NT2/D1 (cell line): ENCODE measurements around the gene MRM3.
"Not testable (repeated sequence)": the region's sequence is repeated elsewhere in the genome, so short reads cannot be mapped to it uniquely, and the experiment has no call there.

Experiments
- DNase-seq: peaks from one replicate; pipeline ENCODE4 v3.0.0-alpha.2; 2011; ENCODE audit warnings: low read depth, low spot score
- H3K27me3 ChIP-seq: 2 replicates; pipeline ENCODE4 v1.6.0; 2011; ENCODE audit warnings: mild to moderate bottlenecking; ENCODE audit not compliant: insufficient read length, insufficient read depth
- H3K36me3 ChIP-seq: 2 replicates; pipeline ENCODE4 v1.6.1; 2011; ENCODE audit warnings: mild to moderate bottlenecking, low read length, mixed read lengths; ENCODE audit not compliant: insufficient read depth, insufficient read length
- H3K4me1 ChIP-seq: 2 replicates; pipeline ENCODE4 v1.5.1; 2011; ENCODE audit not compliant: insufficient read depth, insufficient read length
- H3K4me3 ChIP-seq: 2 replicates; pipeline ENCODE4 v1.5.1; 2011; ENCODE audit warnings: low read depth; ENCODE audit not compliant: insufficient read length
- H3K9ac ChIP-seq: 2 replicates; pipeline ENCODE4 v1.6.0; 2011; ENCODE audit warnings: low read depth; ENCODE audit not compliant: insufficient read length
- H3K9me3 ChIP-seq: 2 replicates; pipeline ENCODE4 v1.5.1; 2011; ENCODE audit warnings: mild to moderate bottlenecking, low read length; ENCODE audit not compliant: insufficient read depth
- SUZ12 ChIP-seq: IDR thresholded peaks from 2 replicates; pipeline ENCODE4 v1.6.1; 2011; ENCODE audit not compliant: insufficient read length, insufficient read depth; ENCODE audit errors: extremely low read depth
- YY1 ChIP-seq: IDR thresholded peaks from 2 replicates; pipeline ENCODE4 v1.6.1; 2011; ENCODE audit not compliant: insufficient read length, insufficient read depth
- ZNF274 ChIP-seq: IDR thresholded peaks from 2 replicates; pipeline ENCODE4 v1.6.1; 2011; ENCODE audit warnings: mild to moderate bottlenecking, low read depth, low read length

Gene MRM3

DNA sequence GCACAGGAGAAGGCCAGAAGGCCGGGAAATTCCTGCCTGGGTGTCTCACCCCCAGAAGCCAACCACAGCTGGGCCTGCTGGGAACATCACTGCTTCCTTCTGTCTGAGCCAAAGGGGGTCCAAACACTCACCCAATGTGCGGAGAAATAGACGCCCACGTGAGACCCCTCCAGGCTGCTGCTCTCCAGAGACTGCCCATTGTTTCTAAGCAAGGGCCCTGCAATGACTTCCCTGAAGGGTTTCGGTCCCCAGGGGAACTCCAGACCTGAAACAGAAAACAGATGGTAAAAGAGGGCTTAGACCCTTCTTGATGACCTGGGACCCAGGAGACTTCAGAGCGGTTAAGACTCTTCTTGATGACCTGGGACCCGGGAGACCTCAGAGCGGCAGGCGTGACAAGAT, 41.3 kb downstream of the MRM3 start:
- no peak for TF ChIP-seq ZNF274
- TF ChIP-seq YY1: no peak
- TF ChIP-seq SUZ12: no peak
- Histone ChIP-seq H3K36me3 (peaks cover 55% of the 10 kb centered on the region), H3K27me3 (no peaks in the 10 kb centered on the region), H3K4me1 (peaks cover 6% of the 10 kb centered on the region), H3K9me3 (no peaks in the 10 kb centered on the region), H3K9ac (no peak overlapping the region), H3K4me3 (no peak overlapping the region)
- no peak for DNase-seq

DNA sequence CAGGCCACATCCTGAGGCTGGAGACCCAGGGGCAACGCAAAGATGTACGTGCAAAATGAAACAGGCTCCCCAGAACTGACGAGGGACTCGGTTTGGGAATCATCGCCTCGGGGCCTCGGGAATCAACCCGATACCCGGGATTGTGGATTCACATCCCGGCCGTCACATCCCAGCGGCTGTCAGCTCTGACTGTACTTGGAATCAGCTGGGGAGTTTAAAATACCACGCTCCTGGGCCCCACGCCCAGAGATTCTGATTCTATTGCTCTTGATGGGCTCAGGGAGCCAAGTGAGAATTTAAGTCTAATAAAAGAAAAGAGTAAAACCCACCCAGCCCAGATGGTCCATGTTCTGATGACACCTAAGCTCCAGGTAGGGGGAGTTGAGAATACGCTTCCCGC, 42.2 kb downstream of the MRM3 start:
- Histone ChIP-seq H3K27me3 (no peaks in the 10 kb centered on the region), H3K9me3 (no peaks in the 10 kb centered on the region), H3K4me1 (peaks cover 6% of the 10 kb centered on the region), H3K9ac (no peak overlapping the region), H3K4me3 (no peak overlapping the region), H3K36me3 (peaks cover 51% of the 10 kb centered on the region)
- no peak for TF ChIP-seq ZNF274
- TF ChIP-seq YY1: no peak
- TF ChIP-seq SUZ12: no peak
- DNase-seq: no peak

DNA sequence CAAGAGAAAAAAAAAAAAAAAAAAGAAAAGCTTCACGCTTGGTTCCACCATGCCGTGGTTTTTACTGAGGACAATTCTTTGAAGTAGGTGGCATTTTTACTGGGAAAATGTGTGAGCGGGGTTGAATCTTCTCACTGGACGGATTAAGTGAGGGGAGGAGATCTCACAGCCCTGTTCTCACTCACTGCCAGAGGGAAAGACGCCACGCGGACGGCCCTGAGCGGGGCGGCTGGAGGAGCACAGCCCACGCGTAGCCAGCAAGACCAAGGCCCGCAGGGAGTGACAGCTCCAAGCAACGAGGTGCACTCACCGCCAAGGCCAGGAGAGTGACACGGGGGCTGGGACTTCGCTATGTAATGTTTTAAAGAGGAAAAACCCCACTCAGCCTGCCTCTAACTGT, 43.1 kb downstream of the MRM3 start:
- Histone ChIP-seq H3K27me3 (no peaks in the 10 kb centered on the region), H3K4me1 (peaks cover 6% of the 10 kb centered on the region)

GRCh38 chr17:826778-827177, 44.6 kb downstream of the MRM3 start:
- H3K9me3 ChIP-seq: peaks cover 4% of the 10 kb centered on the region; the same call in 1 of the 2 replicates
- H3K36me3 ChIP-seq: peaks cover 37% of the 10 kb centered on the region
- no peak for DNase-seq
- H3K4me1 ChIP-seq: peaks cover 6% of the 10 kb centered on the region
- no peak overlapping the region for H3K9ac ChIP-seq
- TF ChIP-seq YY1: no peak
- no peak for TF ChIP-seq SUZ12
- TF ChIP-seq ZNF274: no peak
- H3K27me3 ChIP-seq: no peaks in the 10 kb centered on the region
- H3K4me3 ChIP-seq: no peak overlapping the region

More for the DNA sequence above, 43.1 kb downstream of the MRM3 start:
- no peak overlapping the region for H3K4me3 ChIP-seq
- H3K9ac ChIP-seq: peak overlapping the region; percentile 10
- no peak for DNase-seq
- H3K36me3 ChIP-seq: peaks cover 43% of the 10 kb centered on the region
- no peaks in the 10 kb centered on the region for H3K9me3 ChIP-seq
- TF ChIP-seq YY1 (no peak), ZNF274 (no peak), SUZ12 (no peak)

GRCh38 chr17:828761-829160, 46.6 kb downstream of the MRM3 start:
- Histone ChIP-seq H3K27me3 (no peaks in the 10 kb centered on the region), H3K36me3 (peaks cover 25% of the 10 kb centered on the region), H3K4me3 (no peak overlapping the region), H3K4me1 (peaks cover 6% of the 10 kb centered on the region), H3K9me3 (peaks cover 7% of the 10 kb centered on the region; the same call in 1 of the 2 replicates), H3K9ac (no peak overlapping the region)
- TF ChIP-seq SUZ12 (no peak), ZNF274 (no peak), YY1 (no peak)
- no peak for DNase-seq

DNA sequence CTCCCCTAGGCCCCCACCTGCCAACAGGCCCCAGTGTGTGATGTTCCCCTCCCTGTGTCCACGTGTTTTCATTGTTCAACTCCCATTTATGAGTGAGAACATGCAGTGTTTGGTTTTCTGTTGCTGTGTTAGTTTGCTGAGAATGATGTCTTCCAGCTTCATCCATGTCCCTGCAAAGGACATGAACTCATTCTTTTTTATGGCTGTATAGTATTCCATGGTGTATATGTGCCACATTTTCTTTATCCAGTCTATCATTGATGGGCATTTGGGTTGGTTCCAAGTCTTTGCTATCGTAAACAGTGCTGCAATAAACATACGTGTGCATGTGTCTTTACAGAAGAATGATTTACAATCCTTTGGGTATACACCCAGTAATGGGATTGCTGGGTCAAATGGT, 47.5 kb downstream of the MRM3 start:
- not testable (repeated sequence) for H3K27me3 ChIP-seq, H3K4me1 ChIP-seq, H3K4me3 ChIP-seq, H3K9me3 ChIP-seq, H3K9ac ChIP-seq, DNase-seq
- H3K36me3 ChIP-seq: peaks cover 20% of the 10 kb centered on the region

DNA sequence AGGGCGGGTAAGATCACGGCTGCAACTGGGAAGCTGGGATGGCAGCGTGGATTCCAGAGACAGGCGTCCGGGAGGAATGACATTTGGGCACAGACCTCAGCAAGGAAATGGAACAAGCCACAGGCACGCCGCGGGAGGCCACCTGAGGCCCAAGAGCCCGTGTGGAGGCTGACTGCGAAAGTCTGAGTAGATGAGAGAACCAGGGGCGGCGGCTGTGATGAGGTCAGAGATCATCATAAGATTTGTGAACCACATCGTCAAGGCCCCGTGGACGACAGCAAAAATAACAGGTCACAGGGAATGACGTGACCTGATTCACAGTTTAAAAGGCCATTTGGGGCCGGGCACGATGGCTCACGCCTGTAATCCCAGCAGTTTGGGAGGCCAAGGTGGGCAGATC, 48.2 kb downstream of the MRM3 start:
- no peak overlapping the region for H3K9ac ChIP-seq
- H3K36me3 ChIP-seq: peaks cover 12% of the 10 kb centered on the region
- no peak for DNase-seq
- H3K27me3 ChIP-seq: no peaks in the 10 kb centered on the region
- TF ChIP-seq SUZ12 (no peak), YY1 (no peak), ZNF274 (no peak)
- peaks cover 7% of the 10 kb centered on the region; the same call in 1 of the 2 replicates for H3K9me3 ChIP-seq
- no peak overlapping the region for H3K4me3 ChIP-seq
- peaks cover 7% of the 10 kb centered on the region for H3K4me1 ChIP-seq

GRCh38 chr17:830950-831349, 48.8 kb downstream of the MRM3 start:
- Histone ChIP-seq H3K36me3 (peaks cover 7% of the 10 kb centered on the region), H3K9me3 (peaks cover 7% of the 10 kb centered on the region; the same call in 1 of the 2 replicates)

More at GRCh38 chr17:830950-831349, 48.8 kb downstream of the MRM3 start:
- Histone ChIP-seq H3K4me3 (no peak overlapping the region), H3K4me1 (peaks cover 6% of the 10 kb centered on the region), H3K9ac (no peak overlapping the region), H3K27me3 (no peaks in the 10 kb centered on the region)
- no peak for DNase-seq
- no peak for TF ChIP-seq SUZ12
- no peak for TF ChIP-seq ZNF274
- no peak for TF ChIP-seq YY1
